GM18870 (cell line): ENCODE results near the gene CLEC12A.
"Not testable (repeated sequence)": the region's sequence is repeated elsewhere in the genome, so short reads cannot be mapped to it uniquely, and the experiment has no call there.

ENCODE experiments used
- ATAC-seq: cut with Tn5 transposase; IDR thresholded peaks from one replicate; pipeline ENCODE4 v1.9.1; 2021; ENCODE audit warnings: moderate library complexity; ENCODE audit not compliant: unreplicated experiment

Gene CLEC12A

GRCh38 chr12:9971181-9971580 lies at the start of gene CLEC12A:
Gene CLEC12A (plus strand): TSS chr12:9971409. CDS start chr12:9971597, 188 bp downstream.
- ATAC-seq = no peak

DNA sequence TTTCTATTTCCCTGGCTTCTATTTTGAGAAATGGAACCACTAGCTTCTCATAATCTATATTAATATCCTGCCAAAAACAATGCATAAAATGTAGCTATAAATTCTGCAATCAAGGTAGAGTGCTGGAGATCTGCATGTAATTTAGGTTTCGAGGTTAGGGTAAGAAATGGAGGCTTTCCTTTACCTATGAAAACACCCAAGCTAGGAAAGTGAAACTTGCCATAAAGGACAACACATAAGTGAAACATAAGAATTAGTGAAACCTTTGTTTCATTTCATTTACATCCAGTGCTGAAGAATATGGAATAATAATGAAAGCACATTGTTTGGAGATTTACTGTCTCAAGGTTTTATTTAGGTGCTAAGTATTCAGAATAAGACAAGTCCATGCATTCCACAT lies 48.8 kb upstream of the CLEC12A start:
- ATAC-seq = no peak

GRCh38 chr12:9925705-9926393 lies 45.4 kb upstream of the CLEC12A start:
- no peak for ATAC-seq

DNA sequence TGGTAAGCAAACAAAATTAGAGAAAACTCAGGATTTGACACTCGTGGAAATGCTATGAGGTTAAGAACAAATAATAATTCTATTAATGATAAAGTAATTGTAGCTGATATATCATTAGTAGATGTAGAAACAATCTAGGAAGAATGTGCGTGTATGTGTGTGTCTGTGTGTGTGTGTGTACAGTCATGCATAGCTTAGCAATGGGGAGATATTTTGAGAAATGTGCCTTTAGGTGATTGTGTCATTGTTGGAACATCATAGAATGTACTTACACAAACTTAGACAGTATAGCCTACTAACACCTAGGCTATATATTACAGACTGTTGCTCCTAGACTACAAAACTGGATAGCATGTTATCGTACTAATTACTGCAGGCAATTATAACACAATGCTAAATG lies 44.3 kb upstream of the CLEC12A start:
- no peak for ATAC-seq

DNA sequence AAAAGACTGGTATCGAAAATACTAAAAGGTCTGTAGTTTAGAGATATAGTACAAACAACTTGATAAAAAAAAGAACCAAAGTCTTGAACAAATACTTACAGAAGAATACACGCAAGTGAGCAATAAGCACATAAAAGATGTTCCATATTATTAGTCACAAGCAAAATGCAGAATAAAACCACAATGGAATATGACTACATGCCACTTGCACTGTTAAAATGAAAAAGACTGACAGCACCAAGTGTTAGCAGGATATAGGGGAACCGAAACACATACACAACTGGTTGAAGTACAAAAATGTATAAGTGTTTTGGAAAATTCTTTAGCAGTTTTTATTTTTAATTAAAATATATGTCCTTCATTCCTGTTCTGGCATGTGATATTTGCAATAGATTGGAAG lies 42.6 kb upstream of the CLEC12A start:
- no peak for ATAC-seq

DNA sequence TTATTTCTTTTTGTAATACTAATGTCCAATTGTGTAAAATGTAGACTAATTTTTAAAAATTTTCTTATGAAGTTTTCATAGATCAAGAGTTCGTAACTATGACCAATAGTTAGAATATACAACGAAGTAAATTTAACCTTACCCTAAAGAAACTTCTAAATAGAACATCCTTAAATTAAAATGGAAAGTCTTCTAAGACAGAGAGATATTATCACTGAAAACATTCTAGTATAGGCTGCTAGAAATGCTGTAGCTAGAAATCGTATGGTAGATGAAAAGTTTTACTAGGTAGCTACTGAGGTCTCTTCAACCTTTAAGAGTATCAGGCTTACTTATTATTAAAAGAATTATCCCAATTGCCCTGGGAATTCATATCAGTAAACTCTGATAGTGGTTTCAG lies 40.0 kb upstream of the CLEC12A start:
- no peak for ATAC-seq

DNA sequence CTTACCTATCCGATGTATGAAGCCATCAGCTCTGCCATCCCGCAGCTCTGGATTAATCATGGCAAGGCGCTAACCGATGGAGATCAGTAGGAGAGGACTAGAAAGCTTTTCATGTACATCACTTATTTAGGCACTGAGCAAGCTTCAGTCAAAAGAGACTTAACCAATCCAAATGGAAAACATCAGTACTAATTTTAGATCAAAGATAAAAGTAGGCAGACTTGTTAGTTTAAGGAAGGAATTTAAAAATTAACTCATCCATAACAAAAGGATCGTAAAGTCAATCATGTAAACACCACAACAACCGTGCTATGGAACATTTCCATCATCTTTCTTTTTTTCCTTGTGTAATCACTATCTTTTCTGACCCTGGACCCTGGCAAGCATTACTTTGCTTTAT lies 38.9 kb upstream of the CLEC12A start, which contains the start of gene CLEC2A:
CLEC2A (minus strand) TSS at position 101 of the 400 bp plus-strand sequence; CDS start at position 60, 41 bp downstream.
- ATAC-seq = no peak

DNA sequence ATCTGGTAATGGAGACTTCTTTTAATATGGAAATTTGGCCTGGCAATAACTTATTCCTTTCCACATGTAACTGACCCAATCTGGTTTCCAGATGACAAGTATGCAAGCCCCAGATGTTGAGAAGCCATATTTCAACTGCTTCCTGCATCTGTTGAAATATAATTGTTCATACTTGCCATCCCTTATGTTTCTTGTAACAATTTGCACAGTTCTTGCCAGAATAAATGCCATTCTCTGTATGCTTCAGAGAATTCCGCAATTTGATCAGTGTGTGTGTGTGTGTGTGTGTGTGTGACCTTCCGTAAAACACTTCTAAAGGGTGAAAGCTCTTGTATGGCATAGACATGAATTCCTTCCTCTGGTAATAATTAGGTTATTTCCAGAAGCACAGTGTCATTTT lies 37.3 kb upstream of the CLEC12A start:
- no peak for ATAC-seq

DNA sequence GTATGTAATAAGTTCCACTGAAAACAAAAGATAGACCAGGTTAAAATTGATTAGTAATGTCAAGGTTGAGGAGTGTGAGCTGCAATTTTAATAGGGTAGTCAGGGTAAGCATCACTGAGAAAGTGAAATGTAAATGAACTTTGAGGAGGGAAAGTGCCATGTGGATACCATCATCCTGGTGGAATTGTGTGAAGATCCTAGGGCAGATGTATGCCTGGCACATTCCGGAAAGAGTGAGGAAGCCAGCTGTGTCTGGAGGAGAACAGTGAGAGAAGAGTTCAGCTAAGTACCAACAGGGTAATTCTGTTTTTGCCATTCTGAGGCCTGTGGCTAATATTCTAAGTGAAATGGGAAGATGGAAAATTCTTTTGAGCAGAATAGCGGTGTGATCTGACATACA lies 36.2 kb upstream of the CLEC12A start:
- ATAC-seq = no peak

GRCh38 chr12:9936591-9936990 lies 34.6 kb upstream of the CLEC12A start:
- no peak for ATAC-seq

GRCh38 chr12:9940375-9940774 lies 30.8 kb upstream of the CLEC12A start:
- ATAC-seq = no peak

DNA sequence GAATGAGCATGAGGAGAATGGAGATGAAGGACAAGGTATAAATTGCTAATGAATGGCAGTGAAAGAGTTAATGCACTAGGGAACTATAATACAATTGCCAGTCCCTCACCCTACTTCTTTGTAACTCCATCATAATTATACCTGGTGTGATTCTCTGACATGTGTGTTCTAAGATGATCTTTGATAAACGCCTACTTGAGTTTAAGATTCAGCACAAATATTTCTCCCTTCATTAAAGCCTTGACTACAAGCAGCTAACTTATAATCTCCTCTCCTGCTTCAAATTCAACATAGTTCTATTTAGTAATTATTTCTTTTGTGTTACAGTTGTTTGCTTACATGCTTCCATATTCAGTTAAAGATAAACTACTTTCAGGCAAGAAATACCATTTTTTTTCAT lies 29.4 kb upstream of the CLEC12A start:
- ATAC-seq = no peak

GRCh38 chr12:9943240-9943639 lies 28.0 kb upstream of the CLEC12A start:
- ATAC-seq = no peak

DNA sequence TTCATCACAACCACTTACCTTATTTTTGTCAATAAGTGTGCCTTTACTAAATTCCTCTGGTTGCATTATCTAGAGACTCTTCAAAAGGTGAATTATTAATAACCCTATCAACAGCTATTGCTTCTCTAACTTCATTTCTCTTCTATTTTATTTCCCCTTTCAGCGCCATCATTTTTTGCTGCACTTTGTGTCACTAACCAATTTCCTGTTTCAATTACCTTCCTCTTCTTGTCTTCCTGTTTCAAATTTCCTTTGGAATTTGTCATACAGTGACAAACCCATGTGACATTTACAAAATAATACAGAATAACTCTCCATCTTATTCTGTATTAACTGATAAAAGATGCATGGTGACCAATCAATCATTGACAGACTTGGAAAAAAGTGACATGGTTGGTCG lies 26.8 kb upstream of the CLEC12A start:
- no peak for ATAC-seq

- no peak for ATAC-seq
Observed at GRCh38 chr12:9947674-9948073, 23.5 kb upstream of the CLEC12A start.

DNA sequence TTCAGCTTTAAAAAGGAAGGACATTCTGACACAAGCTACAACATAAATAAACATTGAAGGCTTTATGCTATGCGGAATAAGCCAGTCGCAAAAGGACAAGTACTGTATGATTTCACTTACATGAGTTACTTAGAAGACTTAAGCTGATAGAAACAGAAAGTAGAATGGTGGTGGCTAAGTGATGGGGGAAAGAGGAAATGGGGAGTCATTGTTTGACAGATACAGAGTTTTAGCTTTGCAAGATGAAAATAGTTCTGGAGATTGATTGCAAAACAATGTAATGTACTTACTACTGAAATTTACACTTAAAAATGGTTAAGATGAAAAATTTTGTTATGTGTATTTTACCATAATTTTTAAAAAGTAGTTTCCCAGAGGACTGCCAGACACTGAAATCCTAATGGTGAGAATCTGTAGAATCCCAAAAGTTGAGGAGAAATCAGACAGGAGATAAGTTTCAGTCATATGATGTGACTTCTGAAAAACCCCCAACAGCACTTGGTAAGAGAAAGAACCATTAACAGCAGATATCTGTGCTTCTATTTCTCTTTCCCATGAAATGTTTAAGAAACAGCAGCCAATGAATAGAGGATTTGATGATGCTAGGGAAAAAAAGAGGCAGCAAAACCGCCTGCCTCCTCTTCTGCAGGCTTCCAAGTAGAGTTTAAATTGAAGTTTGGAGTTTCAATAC lies 22.5 kb upstream of the CLEC12A start:
- peak; percentile 96 for ATAC-seq

GRCh38 chr12:9951026-9951675 lies 20.1 kb upstream of the CLEC12A start:
- no peak for ATAC-seq

GRCh38 chr12:9952954-9953729 lies 18.1 kb upstream of the CLEC12A start:
- not testable (repeated sequence) for ATAC-seq

DNA sequence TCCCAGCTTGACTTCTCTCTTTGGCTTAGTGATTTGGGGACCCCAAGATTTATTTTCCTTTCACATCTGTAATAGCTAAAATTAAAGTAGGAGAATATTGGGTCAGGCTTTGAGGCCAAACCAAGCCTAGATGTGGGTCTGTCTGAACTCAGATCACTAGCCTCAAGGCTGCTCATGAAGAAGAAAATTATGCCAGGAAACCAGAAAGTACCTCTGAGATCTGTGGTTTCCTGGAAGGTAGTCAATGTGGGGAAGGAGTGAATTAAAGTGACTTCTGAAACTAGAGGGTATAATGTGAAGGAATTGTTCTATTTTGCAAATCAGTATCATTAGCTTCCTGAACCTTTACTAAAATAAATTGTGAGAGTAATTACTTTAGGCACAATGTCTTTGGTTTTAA lies 13.4 kb upstream of the CLEC12A start:
- no peak for ATAC-seq

GRCh38 chr12:9960590-9960989 lies 10.6 kb upstream of the CLEC12A start:
- no peak for ATAC-seq

- ATAC-seq = no peak
Observed at GRCh38 chr12:9961106-9961505, 10.1 kb upstream of the CLEC12A start.
